ENCODE data around the gene NTSR1. TPM values are rescaled to one million over a fixed set of nuclear protein-coding genes. Genes with fewer than 3 reads are reported as not detected.

The NTSR1 gene
- total RNA-seq (2022; extraction: Qiagen RNA extraction; ENCODE audit: low read depth) = 0.09 to 0.45 TPM (median 0.16 TPM) in 5 replicates

DNA sequence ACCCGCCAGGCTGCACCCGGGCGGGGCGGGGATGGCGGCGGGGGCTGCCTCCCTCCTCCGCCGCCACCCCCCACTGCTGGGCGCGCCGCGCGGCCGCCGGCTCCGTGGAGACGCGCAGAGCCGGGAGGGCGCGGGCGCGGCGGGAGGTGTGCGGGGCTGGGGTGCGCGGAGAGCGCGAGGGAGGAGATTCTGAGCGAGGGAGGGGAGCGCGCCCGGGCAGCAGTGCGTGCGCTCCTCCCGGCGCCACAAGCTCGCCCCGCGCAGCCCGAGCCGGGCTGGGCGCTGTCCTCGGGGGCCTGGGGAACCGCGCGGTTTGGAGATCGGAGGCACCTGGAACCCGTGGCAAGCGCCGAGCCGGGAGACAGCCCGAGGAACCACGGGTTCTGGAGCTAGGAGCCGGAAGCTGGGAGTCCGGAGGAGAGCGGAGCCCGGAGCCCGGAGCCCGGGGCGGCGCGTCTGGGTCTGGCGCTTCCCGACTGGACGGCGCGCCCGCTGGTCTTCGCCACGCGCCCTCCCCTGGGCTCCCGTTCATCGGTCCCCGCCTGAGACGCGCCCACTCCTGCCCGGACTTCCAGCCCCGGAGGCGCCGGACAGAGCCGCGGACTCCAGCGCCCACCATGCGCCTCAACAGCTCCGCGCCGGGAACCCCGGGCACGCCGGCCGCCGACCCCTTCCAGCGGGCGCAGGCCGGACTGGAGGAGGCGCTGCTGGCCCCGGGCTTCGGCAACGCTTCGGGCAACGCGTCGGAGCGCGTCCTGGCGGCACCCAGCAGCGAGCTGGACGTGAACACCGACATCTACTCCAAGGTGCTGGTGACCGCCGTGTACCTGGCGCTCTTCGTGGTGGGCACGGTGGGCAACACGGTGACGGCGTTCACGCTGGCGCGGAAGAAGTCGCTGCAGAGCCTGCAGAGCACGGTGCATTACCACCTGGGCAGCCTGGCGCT lies at the start of gene NTSR1:
NTSR1 (plus strand) TSS at position 246 of the 946 bp plus-strand sequence; CDS start at position 618, 372 bp downstream.

DNA sequence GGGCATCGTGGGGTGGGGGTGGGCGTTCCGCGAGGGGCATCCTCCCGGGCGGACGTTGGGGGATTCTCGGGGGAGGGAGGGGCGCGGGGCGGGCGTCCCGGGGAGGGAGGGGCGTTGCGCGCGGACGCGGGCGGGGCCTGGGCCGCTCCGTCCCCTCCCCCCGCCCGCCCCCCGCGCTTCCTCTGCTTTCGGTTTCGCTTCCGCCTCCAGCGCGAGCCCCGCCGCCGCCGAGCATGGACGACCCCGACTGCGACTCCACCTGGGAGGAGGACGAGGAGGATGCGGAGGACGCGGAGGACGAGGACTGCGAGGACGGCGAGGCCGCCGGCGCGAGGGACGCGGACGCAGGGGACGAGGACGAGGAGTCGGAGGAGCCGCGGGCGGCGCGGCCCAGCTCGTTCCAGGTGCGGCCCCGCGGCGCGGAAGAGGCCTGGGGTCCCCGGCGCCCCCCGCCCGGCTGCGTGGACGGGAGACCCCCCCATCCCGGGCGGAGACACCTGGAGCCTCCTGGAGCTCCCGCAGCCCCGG lies 96.1 kb downstream of the NTSR1 start, which contains the start of gene OGFR:
OGFR (plus strand) TSS at position 209 of the 528 bp plus-strand sequence; CDS start at position 234, 25 bp downstream.

Other genes starting within 250 kb of the NTSR1 start
- gene GATA5, start 232.8 kb upstream of the NTSR1 start, total RNA-seq (2022; extraction: Qiagen RNA extraction; ENCODE audit: low read depth) = 0.58 to 0.93 TPM (median 0.69 TPM) in 5 replicates
- gene SLCO4A1, start 66.3 kb upstream of the NTSR1 start, total RNA-seq (2022; extraction: Qiagen RNA extraction; ENCODE audit: low read depth) = 4.5 to 9.1 TPM (median 8.6 TPM) in 5 replicates
- 21.4 to 26.5 TPM (median 24.2 TPM) in 5 replicates for gene MRGBP, start 87.6 kb downstream of the NTSR1 start, total RNA-seq (2022; extraction: Qiagen RNA extraction; ENCODE audit: low read depth)
- gene OGFR, start 96.0 kb downstream of the NTSR1 start, total RNA-seq (2022; extraction: Qiagen RNA extraction; ENCODE audit: low read depth) = 39.8 to 50.5 TPM (median 45.6 TPM) in 5 replicates
- 0.40 to 0.72 TPM (median 0.50 TPM) in 5 replicates for gene COL9A3, start 108.2 kb downstream of the NTSR1 start, total RNA-seq (2022; extraction: Qiagen RNA extraction; ENCODE audit: low read depth)
- 3.8 to 5.2 TPM (median 4.5 TPM) in 5 replicates for gene TCFL5, start 153.0 kb downstream of the NTSR1 start, total RNA-seq (2022; extraction: Qiagen RNA extraction; ENCODE audit: low read depth)
- gene DIDO1, start 217.7 kb downstream of the NTSR1 start, total RNA-seq (2022; extraction: Qiagen RNA extraction; ENCODE audit: low read depth) = 21.5 to 25.3 TPM (median 22.7 TPM) in 5 replicates
- 20.4 to 23.8 TPM (median 22.2 TPM) in 5 replicates for gene GID8, start 229.3 kb downstream of the NTSR1 start, total RNA-seq (2022; extraction: Qiagen RNA extraction; ENCODE audit: low read depth)
- 0.05 to 0.08 TPM in 2 of 5 replicates, not detected in the others for gene SLC17A9, start 243.9 kb downstream of the NTSR1 start, total RNA-seq (2022; extraction: Qiagen RNA extraction; ENCODE audit: low read depth)